ENCODE results near the gene EXT2.

Gene EXT2

GRCh38 chr11:44208976-44209603 lies 113.6 kb downstream of the EXT2 start:
- DNase-seq = no peak

GRCh38 chr11:44212128-44212527 lies 116.7 kb downstream of the EXT2 start:
- no peak for DNase-seq

- no peak for DNase-seq
These were observed 117.7 kb downstream of the EXT2 start for GRCh38 chr11:44213148-44213547.

- no peak for DNase-seq
These were observed 122.0 kb downstream of the EXT2 start for GRCh38 chr11:44217432-44217831.

- no peak for DNase-seq
These were observed 124.6 kb downstream of the EXT2 start for GRCh38 chr11:44219830-44220796.

- DNase-seq = no peak
These were observed 126.0 kb downstream of the EXT2 start for GRCh38 chr11:44221456-44221855.

GRCh38 chr11:44221992-44222391 lies 126.5 kb downstream of the EXT2 start:
- no peak for DNase-seq

- DNase-seq = no peak
These were observed 127.8 kb downstream of the EXT2 start for GRCh38 chr11:44223238-44223637.

- no peak for DNase-seq
These were observed 129.5 kb downstream of the EXT2 start for GRCh38 chr11:44224867-44225501.

- no peak for DNase-seq
These were observed 131.0 kb downstream of the EXT2 start for GRCh38 chr11:44226490-44226889.

- no peak for DNase-seq
These were observed 131.5 kb downstream of the EXT2 start for GRCh38 chr11:44226945-44227344.

GRCh38 chr11:44228379-44228778 lies 132.9 kb downstream of the EXT2 start:
- no peak for DNase-seq

GRCh38 chr11:44229098-44229497 lies 133.6 kb downstream of the EXT2 start:
- no peak for DNase-seq

GRCh38 chr11:44229624-44230023 lies 134.1 kb downstream of the EXT2 start:
- no peak for DNase-seq

- no peak for DNase-seq
These were observed 140.3 kb downstream of the EXT2 start for GRCh38 chr11:44235765-44236201.

- no peak for DNase-seq
These were observed 140.8 kb downstream of the EXT2 start for GRCh38 chr11:44236296-44236695.

GRCh38 chr11:44237156-44237555 lies 141.7 kb downstream of the EXT2 start:
- DNase-seq = no peak

- no peak for DNase-seq
These were observed 146.4 kb downstream of the EXT2 start for GRCh38 chr11:44241851-44242250.

GRCh38 chr11:44243086-44243485 lies 147.6 kb downstream of the EXT2 start:
- no peak for DNase-seq

- no peak for DNase-seq
These were observed 148.3 kb downstream of the EXT2 start for GRCh38 chr11:44243595-44244343.

GRCh38 chr11:44244639-44245310 lies 149.3 kb downstream of the EXT2 start:
- DNase-seq = no peak

- no peak for DNase-seq
These were observed 151.2 kb downstream of the EXT2 start for GRCh38 chr11:44246726-44247125.
